Fibroblast of lung (primary cell): ENCODE results near the gene RNASE4. TPM values are rescaled to one million over a fixed set of nuclear protein-coding genes. Genes with fewer than 3 reads are reported as not detected.

Experiments
- DNase-seq, 2 donors: peaks; one replicate each; pipeline versions ENCODE4 v3.0.0 to v3.0.0-alpha.2; 2010; ENCODE audit warnings: low read depth in 2 of 2
- H2AFZ ChIP-seq: 2 replicates; pipeline ENCODE4 v1.5.1; 2012; ENCODE audit warnings: low read length, control low read depth, inconsistent platforms
- H3K27ac ChIP-seq: 2 replicates; pipeline ENCODE4 v1.5.1; 2011; ENCODE audit warnings: low read length, control low read depth; ENCODE audit not compliant: insufficient read depth
- H3K27me3 ChIP-seq: 2 replicates; pipeline ENCODE4 v1.5.1; 2011; ENCODE audit warnings: mild to moderate bottlenecking, low read length; ENCODE audit not compliant: control insufficient read depth, insufficient read depth
- H3K36me3 ChIP-seq: 2 replicates; pipeline ENCODE4 v1.5.1; 2011; ENCODE audit warnings: low read length; ENCODE audit not compliant: control insufficient read depth, insufficient read depth
- H3K4me1 ChIP-seq: 2 replicates; pipeline ENCODE4 v1.5.1; 2011; ENCODE audit warnings: low read length; ENCODE audit not compliant: control insufficient read depth, insufficient read depth; ENCODE audit errors: extremely low read depth
- H3K4me2 ChIP-seq: 2 replicates; pipeline ENCODE4 v1.5.1; 2011; ENCODE audit warnings: low read length, control low read depth; ENCODE audit not compliant: insufficient read depth; ENCODE audit errors: extremely low read depth
- H3K4me3 ChIP-seq, 4 experiments: fragments of 200-600 bp in 1 of 4; sonication (generic) in 1 of 4; replicated peaks in 1 of 4; 2 replicates each; pipeline ENCODE4 v1.5.1; 2011 to 2016; ENCODE audit warnings: low read length in 4 of 4, low read depth in 3 of 4, mild to moderate bottlenecking in 3 of 4, control low read depth in 2 of 4, inconsistent platforms in 1 of 4, mixed read lengths in 1 of 4; ENCODE audit not compliant: insufficient read depth in 1 of 4; ENCODE audit errors: control extremely low read depth in 1 of 4
- H3K79me2 ChIP-seq: 2 replicates; pipeline ENCODE4 v1.5.1; 2012; ENCODE audit warnings: mild to moderate bottlenecking, low read length, inconsistent platforms; ENCODE audit not compliant: control insufficient read depth, insufficient read depth
- H3K9ac ChIP-seq: 2 replicates; pipeline ENCODE4 v1.5.1; 2011; ENCODE audit warnings: mild to moderate bottlenecking, low read length, control low read depth; ENCODE audit not compliant: insufficient read depth
- H3K9me3 ChIP-seq: 2 replicates; pipeline ENCODE4 v1.5.1; 2012; ENCODE audit warnings: low read depth, low read length; ENCODE audit not compliant: control insufficient read depth, insufficient read depth
- H4K20me1 ChIP-seq: 2 replicates; pipeline ENCODE4 v1.5.1; 2011; ENCODE audit warnings: low read length; ENCODE audit not compliant: control insufficient read depth, insufficient read depth; ENCODE audit errors: extremely low read depth
- EZH2 ChIP-seq: IDR thresholded peaks from 2 replicates; pipeline ENCODE4 v1.5.1; 2012; ENCODE audit warnings: low read length, control low read depth, mild to moderate bottlenecking; ENCODE audit errors: missing control alignments
- polyA plus RNA-seq, 2 donors: library from polyadenylated mRNA; depleted of rRNA in 1 of 2; stranded (reverse) in 1 of 2; unstranded in 1 of 2; fragments of >200 nt; gene quantifications; 2 replicates each; pipeline ENCODE4 v1.2.1, GENCODE V29; 2011 to 2012; ENCODE audit warnings: missing spikeins in 1 of 2
- total RNA-seq: library from RNA; depleted of rRNA; stranded (reverse); fragments of >200 nt; gene quantifications from 2 replicates; pipeline ENCODE4 v1.2.1, GENCODE V29; 2014
- TF ChIP-seq, protein P1 (sequence below), 2 donors: IDR thresholded peaks in 1 of 2; conservative IDR thresholded peaks in 1 of 2; 1 replicate in 1 of 2; 2 replicates in 1 of 2; pipeline ENCODE4 v1.5.1; 2011 to 2012; ENCODE audit warnings: low read length in 2 of 2, control low read depth in 1 of 2, inconsistent platforms in 1 of 2, low read depth in 1 of 2, mild to moderate bottlenecking in 1 of 2

RNASE4 gene
- total and polyA plus RNA-seq, 2 donors (not counting 1 experiment from before 2014, with no cell fraction given): 22.1 to 43.9 TPM

DNA sequence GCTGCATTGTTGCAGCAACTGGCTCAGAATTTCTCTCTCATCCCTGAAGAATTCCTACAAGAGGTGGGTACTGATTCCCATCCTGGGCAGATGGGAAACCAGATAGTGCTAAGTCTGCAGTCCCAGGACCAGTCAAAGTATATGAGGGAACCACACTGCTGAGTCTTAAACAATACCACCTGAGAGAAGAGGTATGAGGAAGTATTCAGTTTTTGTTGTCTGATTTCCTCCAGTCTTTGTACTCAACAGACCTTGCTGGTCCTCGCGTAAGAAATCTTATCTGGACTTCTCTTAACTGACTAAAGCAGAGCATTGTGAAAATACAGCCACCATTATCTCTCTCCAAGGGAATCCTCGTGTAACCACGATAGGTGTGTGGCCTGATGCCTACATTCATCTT lies 57.8 kb downstream of the RNASE4 start:
- Histone ChIP-seq H3K27ac (no peak overlapping the region), H3K4me3 (no peak overlapping the region), H4K20me1 (no peaks in the 10 kb centered on the region), H3K4me1 (no peaks in the 10 kb centered on the region), H3K9me3 (no peaks in the 10 kb centered on the region), H3K9ac (no peak overlapping the region), H3K79me2 (no peaks in the 10 kb centered on the region), H3K4me2 (no peak overlapping the region), H3K27me3 (no peaks in the 10 kb centered on the region), H3K36me3 (no peaks in the 10 kb centered on the region), H2AFZ (no peak overlapping the region)
- DNase-seq: no peak
- TF ChIP-seq EZH2: no peak
- TF ChIP-seq, protein P1, sequence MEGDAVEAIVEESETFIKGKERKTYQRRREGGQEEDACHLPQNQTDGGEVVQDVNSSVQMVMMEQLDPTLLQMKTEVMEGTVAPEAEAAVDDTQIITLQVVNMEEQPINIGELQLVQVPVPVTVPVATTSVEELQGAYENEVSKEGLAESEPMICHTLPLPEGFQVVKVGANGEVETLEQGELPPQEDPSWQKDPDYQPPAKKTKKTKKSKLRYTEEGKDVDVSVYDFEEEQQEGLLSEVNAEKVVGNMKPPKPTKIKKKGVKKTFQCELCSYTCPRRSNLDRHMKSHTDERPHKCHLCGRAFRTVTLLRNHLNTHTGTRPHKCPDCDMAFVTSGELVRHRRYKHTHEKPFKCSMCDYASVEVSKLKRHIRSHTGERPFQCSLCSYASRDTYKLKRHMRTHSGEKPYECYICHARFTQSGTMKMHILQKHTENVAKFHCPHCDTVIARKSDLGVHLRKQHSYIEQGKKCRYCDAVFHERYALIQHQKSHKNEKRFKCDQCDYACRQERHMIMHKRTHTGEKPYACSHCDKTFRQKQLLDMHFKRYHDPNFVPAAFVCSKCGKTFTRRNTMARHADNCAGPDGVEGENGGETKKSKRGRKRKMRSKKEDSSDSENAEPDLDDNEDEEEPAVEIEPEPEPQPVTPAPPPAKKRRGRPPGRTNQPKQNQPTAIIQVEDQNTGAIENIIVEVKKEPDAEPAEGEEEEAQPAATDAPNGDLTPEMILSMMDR (conservative IDR thresholded peaks at IDR 0.05 in 1 of 2, IDR thresholded peaks at IDR 0.05 in 1 of 2; ENCODE audit: low read depth in 1 of 2, low read length in 2 of 2): no peak

DNA sequence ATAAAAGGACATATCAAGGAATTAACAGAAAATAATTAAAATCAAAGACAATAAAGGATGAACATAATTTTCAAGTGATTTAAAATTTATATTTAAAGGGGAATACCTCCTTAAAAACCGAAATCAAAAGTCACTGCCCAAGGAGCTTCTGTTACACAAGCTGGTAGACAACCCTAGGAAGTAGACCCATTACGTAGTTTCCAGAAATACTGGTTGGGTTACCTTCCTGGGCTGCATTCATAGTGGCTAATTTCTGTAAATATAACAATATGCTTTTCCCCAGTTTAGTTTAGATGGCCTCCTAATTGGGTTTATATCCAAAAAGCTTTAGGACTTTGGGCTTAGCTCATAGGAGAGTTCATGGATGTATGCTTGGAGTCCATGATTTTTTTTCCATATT lies 59.2 kb downstream of the RNASE4 start:
- Histone ChIP-seq H3K4me1 (no peaks in the 10 kb centered on the region), H3K9me3 (no peaks in the 10 kb centered on the region), H3K9ac (no peak overlapping the region), H3K36me3 (no peaks in the 10 kb centered on the region), H3K27ac (no peak overlapping the region), H3K4me2 (no peak overlapping the region), H3K79me2 (no peaks in the 10 kb centered on the region), H4K20me1 (no peaks in the 10 kb centered on the region), H3K4me3 (no peak overlapping the region), H3K27me3 (no peaks in the 10 kb centered on the region), H2AFZ (no peak overlapping the region)
- no peak for DNase-seq
- TF ChIP-seq EZH2: no peak
- TF ChIP-seq, protein P1 (conservative IDR thresholded peaks at IDR 0.05 in 1 of 2, IDR thresholded peaks at IDR 0.05 in 1 of 2; ENCODE audit: low read depth in 1 of 2, low read length in 2 of 2): no peak

DNA sequence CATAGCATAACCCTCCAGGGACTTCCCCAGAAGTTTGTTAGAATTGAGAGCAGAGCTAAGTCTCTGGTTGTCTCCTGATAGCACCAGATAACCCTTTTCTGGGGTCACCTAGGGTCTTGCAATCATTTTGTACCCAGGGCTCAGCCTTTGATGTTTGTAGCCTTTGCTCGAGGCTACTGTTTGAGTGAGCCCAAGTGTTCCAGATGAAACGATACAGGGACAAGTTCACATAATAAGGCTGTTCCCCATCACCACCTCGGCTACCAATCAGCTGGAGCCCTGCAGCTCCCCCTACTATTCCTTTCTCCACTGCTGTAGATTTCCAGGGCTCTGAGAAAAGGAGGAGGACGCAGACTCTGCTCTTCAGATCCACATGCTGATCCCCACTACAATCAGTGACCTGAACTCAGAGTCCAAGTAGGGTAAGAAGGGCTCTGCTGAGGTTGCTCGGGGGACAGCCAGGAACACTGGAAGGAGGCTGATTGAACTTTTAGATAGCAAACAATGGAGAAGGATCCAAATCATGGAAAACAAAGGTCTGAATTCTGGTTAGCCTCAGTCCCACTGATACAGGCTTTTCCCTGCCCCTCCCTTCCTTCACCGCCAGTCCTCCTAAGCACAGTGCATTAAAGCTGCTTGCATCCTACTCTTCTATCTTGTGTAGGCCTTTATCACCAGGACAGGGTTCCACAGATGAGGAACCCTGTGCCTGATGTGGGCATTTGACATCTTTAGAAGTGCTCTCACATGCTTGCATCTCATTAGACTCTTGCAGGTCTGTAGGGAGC lies 61.4 kb downstream of the RNASE4 start, which contains the start of gene EDDM3A:
Gene EDDM3A, plus strand, starts transcription at position 317 of the 788 bp plus-strand sequence. CDS start 1,694 bp downstream, outside the sequence.
- Histone ChIP-seq H3K36me3 (no peaks in the 10 kb centered on the region), H3K79me2 (no peaks in the 10 kb centered on the region), H3K27ac (no peak within 1 kb of the TSS), H3K4me3 (no peak within 1 kb of the TSS), H2AFZ (no peak within 1 kb of the TSS), H3K9me3 (no peaks in the 10 kb centered on the region), H3K4me1 (no peaks in the 10 kb centered on the region), H3K9ac (no peak within 1 kb of the TSS), H4K20me1 (no peaks in the 10 kb centered on the region), H3K27me3 (no peaks in the 10 kb centered on the region), H3K4me2 (no peak within 1 kb of the TSS)
- TF ChIP-seq, protein P1 (conservative IDR thresholded peaks at IDR 0.05 in 1 of 2, IDR thresholded peaks at IDR 0.05 in 1 of 2; ENCODE audit: low read depth in 1 of 2, low read length in 2 of 2): no peak
- TF ChIP-seq EZH2: no peak
- DNase-seq: no peak
